HCT116 (cell line): ENCODE data around the gene GNB1. TPM values are rescaled to one million over a fixed set of nuclear protein-coding genes. Genes with fewer than 3 reads are reported as not detected.

Experiments
- ATAC-seq: fragments of 200-7000 bp; cut with Tn5 transposase; 2 replicates; pipeline ENCODE4 v1.9.1; 2020; ENCODE audit warnings: mild to moderate bottlenecking, moderate library complexity
- BruUV-seq: library from RNA; stranded (reverse); fragments of 400-500 nt; replicated peaks from 2 replicates; lab custom pipeline; 2021; lab: Mats Ljungman, UMichigan
- CTCF ChIA-PET: fragments of 300-600 bp; sonication (Branson Sonifier 250); formaldehyde crosslinking; loops from one replicate; lab custom pipeline; 2021; ENCODE audit warnings: antibody characterized with exemption; lab: Charles Lee
- POLR2A ChIA-PET: fragments of 300-600, 350-600 bp; sonication (Branson Sonifier 250); formaldehyde crosslinking; loops from one replicate; lab custom pipeline; 2021; ENCODE audit warnings: antibody characterized with exemption; lab: Charles Lee
- RAD21 ChIA-PET, 2 experiments: fragments of 300-600 bp; sonication (Branson Sonifier 250); formaldehyde crosslinking; loops; one replicate each; lab custom pipeline; 2023; ENCODE audit warnings: low total read pairs in 2 of 2; ENCODE audit not compliant: uncharacterized antibody in 2 of 2, unreplicated experiment in 2 of 2, low non-redundant PET in 1 of 2; lab: Charles Lee
- DNase-seq: peaks from one replicate; pipeline ENCODE4 v3.0.0-alpha.2; 2010; ENCODE audit warnings: low read depth, low spot score
- H2AFZ ChIP-seq: fragments of 200-600 bp; shearing (Covaris generic), sonication (generic); 2 replicates; pipeline ENCODE4 v1.6.1; 2017; ENCODE audit warnings: low read depth, mixed run types, mixed read lengths, antibody characterized with exemption, low read length; ENCODE audit not compliant: poor library complexity, severe bottlenecking
- H3K27ac ChIP-seq: 2 replicates; pipeline ENCODE4 v1.5.1; 2012; ENCODE audit warnings: low read depth, low read length
- H3K27me3 ChIP-seq: fragments of 200-600 bp; sonication (generic); 2 replicates; pipeline ENCODE4 v1.6.1; 2016; ENCODE audit warnings: mixed run types, low read length, mixed read lengths; ENCODE audit not compliant: insufficient read depth
- H3K36me3 ChIP-seq, 2 experiments: fragments of 200-500 bp in 1 of 2; fragments of 200-600 bp in 1 of 2; sonication (Bioruptor generic) in 1 of 2; sonication (generic) in 1 of 2; 2 replicates each; pipeline versions ENCODE4 v1.5.1 to v1.6.1; 2014 to 2016; ENCODE audit warnings: low read length in 2 of 2, inconsistent platforms in 1 of 2, mixed read lengths in 1 of 2, mixed run types in 1 of 2; ENCODE audit not compliant: insufficient read depth in 2 of 2, control insufficient read depth in 1 of 2
- H3K4me1 ChIP-seq, 2 experiments: fragments of 200-600 bp in 1 of 2; sonication (generic) in 1 of 2; 2 replicates each; pipeline versions ENCODE4 v1.5.1 to v1.6.1; 2012 to 2017; ENCODE audit warnings: low read length in 2 of 2, inconsistent platforms in 1 of 2, mild to moderate bottlenecking in 1 of 2, mixed read lengths in 1 of 2, mixed run types in 1 of 2, moderate library complexity in 1 of 2; ENCODE audit not compliant: insufficient read depth in 2 of 2, control insufficient read depth in 1 of 2
- H3K4me2 ChIP-seq: fragments of 200-600 bp; sonication (generic); 2 replicates; pipeline ENCODE4 v1.6.1; 2017; ENCODE audit warnings: mixed run types, low read length, mixed read lengths
- H3K4me3 ChIP-seq, 2 experiments: fragments of 200-600 bp in 1 of 2; sonication (generic) in 1 of 2; replicated peaks in 1 of 2; 2 replicates each; pipeline ENCODE4 v1.5.1; 2011 to 2016; ENCODE audit warnings: low read length in 2 of 2, control low read depth in 1 of 2, low read depth in 1 of 2, mild to moderate bottlenecking in 1 of 2, mixed read lengths in 1 of 2, mixed run types in 1 of 2
- H3K79me2 ChIP-seq: fragments of 200-600 bp; sonication (generic); 2 replicates; pipeline ENCODE4 v1.6.1; 2017; ENCODE audit warnings: mild to moderate bottlenecking, mixed run types, low read length, moderate library complexity, mixed read lengths; ENCODE audit not compliant: insufficient read depth
- H3K9ac ChIP-seq: fragments of 200-600 bp; sonication (generic); 2 replicates; pipeline ENCODE4 v1.6.1; 2016; ENCODE audit warnings: low read length, mixed read lengths
- H3K9me2 ChIP-seq: fragments of 200-600 bp; sonication (generic), shearing (Covaris generic); 2 replicates; pipeline ENCODE4 v1.6.1; 2017; ENCODE audit warnings: mixed run types, mild to moderate bottlenecking, moderate library complexity; ENCODE audit not compliant: insufficient read depth
- H3K9me3 ChIP-seq, 2 experiments: fragments of 200-500 bp in 1 of 2; fragments of 200-600 bp in 1 of 2; sonication (Bioruptor generic) in 1 of 2; sonication (generic) in 1 of 2; 2 replicates each; pipeline ENCODE4 v1.6.1; 2014 to 2017; ENCODE audit warnings: low read length in 2 of 2, mixed read lengths in 2 of 2, inconsistent platforms in 1 of 2, low read depth in 1 of 2, mild to moderate bottlenecking in 1 of 2, mixed run types in 1 of 2, moderate library complexity in 1 of 2; ENCODE audit not compliant: control insufficient read depth in 1 of 2, insufficient read depth in 1 of 2
- H4K20me1 ChIP-seq: fragments of 200-600 bp; sonication (generic), shearing (Covaris generic); 2 replicates; pipeline ENCODE4 v1.6.1; 2017; ENCODE audit warnings: mixed run types, mild to moderate bottlenecking, moderate library complexity; ENCODE audit not compliant: insufficient read depth
- CBX3 ChIP-seq: IDR thresholded peaks from 2 replicates; pipeline ENCODE4 v1.6.1; 2012; ENCODE audit warnings: low read depth
- EZH2 ChIP-seq: fragments of 200-600 bp; sonication (generic); IDR thresholded peaks from 2 replicates; pipeline ENCODE4 v1.6.1; 2017; ENCODE audit warnings: antibody characterized with exemption, mixed run types
- EZH2phosphoT487 ChIP-seq: fragments of 200-600 bp; IDR thresholded peaks from 2 replicates; pipeline ENCODE4 v1.6.1; 2018; ENCODE audit warnings: antibody characterized with exemption, borderline replicate concordance
- FOSL1 ChIP-seq: IDR thresholded peaks from 2 replicates; pipeline ENCODE4 v1.6.1; 2012; ENCODE audit warnings: low read depth
- JUND ChIP-seq: IDR thresholded peaks from 2 replicates; pipeline ENCODE4 v1.6.1; 2012
- RAD21 ChIP-seq: IDR thresholded peaks from 2 replicates; pipeline ENCODE4 v1.6.1; 2012; ENCODE audit warnings: low read depth, mild to moderate bottlenecking
- SIN3A ChIP-seq: IDR thresholded peaks from 2 replicates; pipeline ENCODE4 v1.6.1; 2012; ENCODE audit warnings: low read depth
- SP1 ChIP-seq: IDR thresholded peaks from 2 replicates; pipeline ENCODE4 v1.6.1; 2012; ENCODE audit warnings: low read depth
- SRF ChIP-seq: IDR thresholded peaks from 2 replicates; pipeline ENCODE4 v1.6.1; 2012; ENCODE audit warnings: low read depth
- TCF7L2 ChIP-seq: IDR thresholded peaks from 2 replicates; pipeline ENCODE4 v1.7.0; 2011; ENCODE audit warnings: borderline replicate concordance, inconsistent platforms; ENCODE audit not compliant: insufficient read depth, insufficient read length; ENCODE audit errors: extremely low read depth
- YY1 ChIP-seq: IDR thresholded peaks from 2 replicates; pipeline ENCODE4 v1.6.1; 2011; ENCODE audit warnings: low read length, low read depth, moderate library complexity, mild to moderate bottlenecking; ENCODE audit not compliant: insufficient replicate concordance; ENCODE audit errors: extremely low read depth
- ZFX ChIP-seq: fragments of 450-650 bp; IDR thresholded peaks from 2 replicates; pipeline ENCODE4 v1.6.1; 2017
- ZNF274 ChIP-seq: fragments of 200-500 bp; sonication (Bioruptor generic); IDR thresholded peaks from 2 replicates; pipeline ENCODE4 v1.6.1; 2014; ENCODE audit warnings: mild to moderate bottlenecking, low read depth, low read length, inconsistent platforms
- intact Hi-C: fragments of 100-400 bp; cut with micrococcal nuclease; formaldehyde crosslinking; loops from 2 replicates; pipeline ENCODE4 v1.10.0; 2022
- total RNA-seq: library from RNA; stranded (reverse); gene quantifications from one replicate; pipeline ENCODE4 v1.2.1, GENCODE V29; 2021; ENCODE audit not compliant: unreplicated experiment
- TF ChIP-seq, protein P1 (sequence below): IDR thresholded peaks from 2 replicates; pipeline ENCODE4 v1.6.1; 2011; ENCODE audit warnings: mild to moderate bottlenecking, low read length, moderate library complexity; ENCODE audit not compliant: insufficient replicate concordance; ENCODE audit errors: extremely low read depth
- TF ChIP-seq, protein P2 (sequence below): IDR thresholded peaks from 2 replicates; pipeline ENCODE4 v1.6.1; 2012

Gene GNB1
- total RNA-seq, 1 experiment from 2014 or later: 371 TPM

DNA sequence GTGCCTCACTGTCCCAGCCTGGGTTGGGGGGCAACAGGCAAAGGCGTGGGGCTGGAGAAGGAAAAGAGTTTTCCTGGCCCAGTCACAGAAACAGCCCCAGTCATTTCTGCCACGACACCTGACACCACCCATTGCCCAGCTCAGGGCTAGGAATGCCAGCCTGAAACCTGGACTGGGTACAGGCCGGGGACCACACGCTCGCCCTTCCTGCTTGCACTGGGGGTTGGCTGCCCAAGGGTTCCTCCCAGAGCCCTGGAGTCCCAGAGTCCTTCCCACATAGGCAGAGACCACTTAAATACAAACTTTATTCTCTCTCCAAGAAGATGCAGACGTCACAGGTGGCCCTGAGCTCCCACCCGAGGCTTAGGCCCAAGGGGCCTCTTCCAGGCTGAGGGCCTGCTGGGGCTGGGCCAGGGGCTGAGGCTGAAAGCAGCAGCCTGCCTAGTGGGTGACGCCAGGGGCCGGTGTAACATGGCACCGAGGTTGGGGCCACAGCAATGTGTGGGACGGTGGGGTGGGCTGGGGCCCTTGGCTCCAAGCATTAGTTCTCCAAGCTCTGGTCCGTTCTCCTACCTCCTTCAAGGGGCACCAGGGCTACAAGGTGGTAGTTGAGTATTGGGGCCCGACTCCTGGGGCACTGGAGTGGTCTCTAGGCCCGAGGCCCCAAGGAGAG lies 26.6 kb upstream of the GNB1 start (continued):
- TF ChIP-seq, protein P1, sequence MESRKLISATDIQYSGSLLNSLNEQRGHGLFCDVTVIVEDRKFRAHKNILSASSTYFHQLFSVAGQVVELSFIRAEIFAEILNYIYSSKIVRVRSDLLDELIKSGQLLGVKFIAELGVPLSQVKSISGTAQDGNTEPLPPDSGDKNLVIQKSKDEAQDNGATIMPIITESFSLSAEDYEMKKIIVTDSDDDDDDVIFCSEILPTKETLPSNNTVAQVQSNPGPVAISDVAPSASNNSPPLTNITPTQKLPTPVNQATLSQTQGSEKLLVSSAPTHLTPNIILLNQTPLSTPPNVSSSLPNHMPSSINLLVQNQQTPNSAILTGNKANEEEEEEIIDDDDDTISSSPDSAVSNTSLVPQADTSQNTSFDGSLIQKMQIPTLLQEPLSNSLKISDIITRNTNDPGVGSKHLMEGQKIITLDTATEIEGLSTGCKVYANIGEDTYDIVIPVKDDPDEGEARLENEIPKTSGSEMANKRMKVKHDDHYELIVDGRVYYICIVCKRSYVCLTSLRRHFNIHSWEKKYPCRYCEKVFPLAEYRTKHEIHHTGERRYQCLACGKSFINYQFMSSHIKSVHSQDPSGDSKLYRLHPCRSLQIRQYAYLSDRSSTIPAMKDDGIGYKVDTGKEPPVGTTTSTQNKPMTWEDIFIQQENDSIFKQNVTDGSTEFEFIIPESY: no peak
- TF ChIP-seq, protein P2, sequence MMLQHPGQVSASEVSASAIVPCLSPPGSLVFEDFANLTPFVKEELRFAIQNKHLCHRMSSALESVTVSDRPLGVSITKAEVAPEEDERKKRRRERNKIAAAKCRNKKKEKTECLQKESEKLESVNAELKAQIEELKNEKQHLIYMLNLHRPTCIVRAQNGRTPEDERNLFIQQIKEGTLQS: no peak
- no peak for TF ChIP-seq SIN3A
- no peak for TF ChIP-seq ZNF274
- TF ChIP-seq RAD21: no peak
- no peak for TF ChIP-seq FOSL1
- no peak for TF ChIP-seq CBX3
- TF ChIP-seq YY1: no peak
- no peak for TF ChIP-seq JUND
- TF ChIP-seq EZH2: no peak
- no peak for TF ChIP-seq SRF

DNA sequence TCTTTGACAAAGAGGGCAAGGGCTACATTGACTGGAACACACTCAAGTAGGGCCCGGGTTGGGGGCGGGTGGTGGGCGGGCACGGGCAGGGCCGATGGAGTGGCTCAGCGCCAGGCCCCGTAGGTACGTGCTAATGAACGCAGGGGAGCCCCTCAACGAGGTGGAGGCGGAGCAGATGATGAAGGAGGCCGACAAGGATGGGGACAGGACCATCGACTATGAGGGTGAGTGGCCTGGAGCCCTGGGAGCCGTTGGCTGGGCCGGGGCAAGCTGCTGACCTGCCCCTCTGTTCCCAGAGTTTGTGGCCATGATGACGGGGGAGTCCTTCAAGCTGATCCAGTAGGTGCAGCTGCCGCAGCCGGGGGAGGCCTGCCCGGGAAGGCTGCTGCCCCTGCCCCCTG lies 26.0 kb upstream of the GNB1 start:
- Histone ChIP-seq H3K27ac (no peak overlapping the region), H3K9me3 (no peaks in the 10 kb centered on the region), H3K27me3 (no peaks in the 10 kb centered on the region), H3K9me2 (no peaks in the 10 kb centered on the region), H3K9ac (no peak overlapping the region), H3K4me2 (no peak overlapping the region), H3K4me1 (peaks cover 11 to 29% of the 10 kb centered on the region in 2 experiments), H3K4me3 (no peak overlapping the region), H3K79me2 (0 out of 2 replicates have a peak, but pooled peaks cover 8% of the 10 kb centered on the region), H4K20me1 (no peaks in the 10 kb centered on the region), H2AFZ (no peak overlapping the region), H3K36me3 (no peaks in the 10 kb centered on the region)
- intact Hi-C loops: no loop called here
- ATAC-seq (no peak), DNase-seq (no peak)
- BruUV-seq: no TSS peak
- CTCF ChIA-PET: no interaction called here
- RAD21 ChIA-PET: no interaction called here
- TF ChIP-seq EZH2phosphoT487 (no peak), SP1 (no peak), TCF7L2 (no peak), ZFX (no peak)
- TF ChIP-seq, protein P2: no peak
- TF ChIP-seq, protein P1: no peak
- POLR2A ChIA-PET: no interaction called here
